NB4 (cell line): Measurements from ENCODE around the gene FAM83F.

Experiments used
- DNase-seq: peaks from one replicate; pipeline ENCODE4 v3.0.0; 2010; ENCODE audit warnings: low read depth
- H3K4me3 ChIP-seq: one replicate; pipeline ENCODE4 v1.5.1; 2011; ENCODE audit warnings: mild to moderate bottlenecking, low read depth, low read length, moderate library complexity
- MYC ChIP-seq: IDR thresholded peaks from 2 replicates; pipeline ENCODE4 v1.6.1; 2011; ENCODE audit warnings: low read depth, low read length
- POLR2A ChIP-seq: IDR thresholded peaks from 2 replicates; pipeline ENCODE4 v1.6.1; 2011; ENCODE audit warnings: mild to moderate bottlenecking; ENCODE audit not compliant: insufficient read length; ENCODE audit errors: extremely low read depth
- TF ChIP-seq, protein P1 (sequence below): IDR thresholded peaks from one replicate; pipeline ENCODE4 v1.5.1; 2012; ENCODE audit warnings: low read depth, low read length
- TF ChIP-seq, protein P2 (sequence below): IDR thresholded peaks from 2 replicates; pipeline ENCODE4 v1.6.1; 2011; ENCODE audit warnings: low read depth, low read length

Gene FAM83F

DNA sequence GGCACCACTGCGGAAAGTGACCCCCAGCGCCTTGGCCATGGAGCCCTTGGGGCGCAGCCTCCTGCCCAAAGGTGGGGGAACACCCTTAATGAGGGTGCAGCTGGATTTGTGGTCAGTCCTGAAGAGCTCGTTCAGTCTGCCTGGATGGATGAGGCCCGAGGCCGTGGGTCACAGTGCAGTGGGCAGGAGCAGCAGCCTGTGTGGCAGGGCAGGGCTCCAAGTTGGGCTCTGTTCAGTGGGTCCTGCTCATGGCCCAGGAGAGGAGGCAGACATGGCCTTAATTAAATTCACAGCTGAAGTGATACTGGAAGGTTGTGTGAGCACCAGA lies 33.3 kb downstream of the FAM83F start:
- TF ChIP-seq, protein P1, sequence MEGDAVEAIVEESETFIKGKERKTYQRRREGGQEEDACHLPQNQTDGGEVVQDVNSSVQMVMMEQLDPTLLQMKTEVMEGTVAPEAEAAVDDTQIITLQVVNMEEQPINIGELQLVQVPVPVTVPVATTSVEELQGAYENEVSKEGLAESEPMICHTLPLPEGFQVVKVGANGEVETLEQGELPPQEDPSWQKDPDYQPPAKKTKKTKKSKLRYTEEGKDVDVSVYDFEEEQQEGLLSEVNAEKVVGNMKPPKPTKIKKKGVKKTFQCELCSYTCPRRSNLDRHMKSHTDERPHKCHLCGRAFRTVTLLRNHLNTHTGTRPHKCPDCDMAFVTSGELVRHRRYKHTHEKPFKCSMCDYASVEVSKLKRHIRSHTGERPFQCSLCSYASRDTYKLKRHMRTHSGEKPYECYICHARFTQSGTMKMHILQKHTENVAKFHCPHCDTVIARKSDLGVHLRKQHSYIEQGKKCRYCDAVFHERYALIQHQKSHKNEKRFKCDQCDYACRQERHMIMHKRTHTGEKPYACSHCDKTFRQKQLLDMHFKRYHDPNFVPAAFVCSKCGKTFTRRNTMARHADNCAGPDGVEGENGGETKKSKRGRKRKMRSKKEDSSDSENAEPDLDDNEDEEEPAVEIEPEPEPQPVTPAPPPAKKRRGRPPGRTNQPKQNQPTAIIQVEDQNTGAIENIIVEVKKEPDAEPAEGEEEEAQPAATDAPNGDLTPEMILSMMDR: no peak
- TF ChIP-seq, protein P2, sequence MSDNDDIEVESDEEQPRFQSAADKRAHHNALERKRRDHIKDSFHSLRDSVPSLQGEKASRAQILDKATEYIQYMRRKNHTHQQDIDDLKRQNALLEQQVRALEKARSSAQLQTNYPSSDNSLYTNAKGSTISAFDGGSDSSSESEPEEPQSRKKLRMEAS: no peak
- TF ChIP-seq MYC: no peak
- no peak for TF ChIP-seq POLR2A
- H3K4me3 ChIP-seq: no peak overlapping the region
- no peak for DNase-seq

DNA sequence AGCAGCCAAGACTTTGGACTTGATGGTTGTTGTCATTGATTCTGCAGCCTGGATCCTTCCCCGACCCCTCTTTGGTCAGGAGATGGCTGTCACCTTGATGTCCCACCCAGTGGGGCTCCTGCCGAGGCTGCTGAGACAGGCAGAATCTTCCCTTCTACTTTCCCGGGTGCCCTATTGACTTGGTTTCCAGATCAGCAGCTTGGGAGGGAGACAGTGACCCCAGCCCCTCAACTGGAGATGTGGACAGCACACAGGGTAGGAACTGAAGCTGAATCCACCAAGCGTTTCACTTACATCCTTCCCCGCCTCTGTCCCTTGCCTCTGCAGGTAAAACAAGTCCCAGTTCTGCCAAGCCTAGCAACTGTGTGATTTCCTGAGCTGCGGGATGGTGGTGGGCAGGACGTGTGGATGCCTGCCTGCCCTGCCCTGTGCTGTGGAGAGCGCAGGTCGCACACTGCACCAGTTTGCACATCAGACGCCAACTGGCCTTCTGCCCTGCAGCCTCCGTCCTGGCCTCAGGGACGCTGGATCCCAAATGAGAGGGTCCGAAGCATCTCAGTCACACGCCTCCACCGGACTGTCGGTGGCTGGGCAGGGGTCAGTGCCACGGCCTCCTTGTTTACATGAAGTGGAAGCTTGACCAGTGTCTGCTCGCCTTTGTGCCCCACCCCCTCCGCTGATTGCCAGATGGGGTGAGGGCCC lies 34.6 kb downstream of the FAM83F start:
- TF ChIP-seq MYC: no peak
- TF ChIP-seq, protein P1: no peak
- TF ChIP-seq, protein P2: no peak
- TF ChIP-seq POLR2A: no peak
- DNase-seq: no peak
- H3K4me3 ChIP-seq: no peak overlapping the region

DNA sequence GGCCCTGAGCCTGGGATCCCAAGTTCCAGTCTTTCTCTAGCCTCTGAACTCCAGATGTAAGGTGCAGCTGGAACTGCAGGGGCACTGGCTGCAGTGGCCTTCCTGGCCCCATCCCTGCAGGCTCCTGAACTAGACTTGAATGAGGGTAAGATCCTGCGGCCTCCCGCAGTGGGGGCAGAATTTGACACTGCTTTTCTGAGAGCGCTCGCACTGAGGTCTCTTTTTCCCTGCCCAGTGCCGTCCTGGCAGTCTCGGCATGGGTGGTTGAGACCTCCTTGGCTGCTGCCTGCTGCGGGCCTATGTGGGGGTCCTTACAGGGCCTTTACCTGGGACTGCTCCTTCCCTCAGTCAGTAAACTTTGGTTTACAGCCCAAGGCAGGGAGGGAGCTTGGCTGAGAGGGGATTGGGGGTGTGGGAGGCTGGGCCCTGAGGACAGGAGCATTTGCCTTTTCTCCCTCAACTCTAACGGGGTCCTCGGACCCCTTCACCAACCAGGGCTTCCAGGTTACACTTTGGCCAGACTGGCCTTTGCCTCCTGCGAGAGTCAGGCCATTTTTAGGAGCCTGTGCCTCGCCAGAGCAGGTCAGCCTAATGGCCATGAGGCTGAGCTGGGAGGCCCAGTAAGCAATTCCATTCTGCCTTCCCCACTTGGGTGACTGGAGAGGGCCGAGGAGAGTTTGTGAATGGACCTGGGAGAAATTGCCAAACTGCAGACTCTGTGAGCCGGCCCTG lies 35.4 kb downstream of the FAM83F start:
- no peak overlapping the region for H3K4me3 ChIP-seq
- TF ChIP-seq MYC (no peak), POLR2A (no peak)
- TF ChIP-seq, protein P2: no peak
- TF ChIP-seq, protein P1: no peak
- no peak for DNase-seq

DNA sequence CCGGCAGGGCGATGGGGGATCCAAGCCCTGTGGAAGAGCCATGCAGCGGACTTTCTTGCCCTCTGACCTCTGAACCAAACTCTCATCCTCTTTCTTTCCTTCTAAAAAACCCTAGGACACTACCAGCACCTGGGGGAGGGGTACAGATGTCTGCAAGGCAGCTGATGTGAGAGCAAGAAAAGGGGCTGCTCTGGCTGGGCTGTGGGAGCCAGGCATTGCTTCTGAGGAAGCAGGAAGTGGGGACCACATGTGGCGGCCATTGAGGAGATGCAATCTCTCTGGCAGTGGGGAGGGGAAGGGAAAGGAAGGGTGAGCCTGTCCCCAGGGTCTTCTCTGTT lies 36.0 kb downstream of the FAM83F start:
- peak; percentile 46 for DNase-seq
- TF ChIP-seq POLR2A (no peak), MYC (no peak)
- TF ChIP-seq, protein P2: no peak
- TF ChIP-seq, protein P1: no peak
- H3K4me3 ChIP-seq: no peak overlapping the region

DNA sequence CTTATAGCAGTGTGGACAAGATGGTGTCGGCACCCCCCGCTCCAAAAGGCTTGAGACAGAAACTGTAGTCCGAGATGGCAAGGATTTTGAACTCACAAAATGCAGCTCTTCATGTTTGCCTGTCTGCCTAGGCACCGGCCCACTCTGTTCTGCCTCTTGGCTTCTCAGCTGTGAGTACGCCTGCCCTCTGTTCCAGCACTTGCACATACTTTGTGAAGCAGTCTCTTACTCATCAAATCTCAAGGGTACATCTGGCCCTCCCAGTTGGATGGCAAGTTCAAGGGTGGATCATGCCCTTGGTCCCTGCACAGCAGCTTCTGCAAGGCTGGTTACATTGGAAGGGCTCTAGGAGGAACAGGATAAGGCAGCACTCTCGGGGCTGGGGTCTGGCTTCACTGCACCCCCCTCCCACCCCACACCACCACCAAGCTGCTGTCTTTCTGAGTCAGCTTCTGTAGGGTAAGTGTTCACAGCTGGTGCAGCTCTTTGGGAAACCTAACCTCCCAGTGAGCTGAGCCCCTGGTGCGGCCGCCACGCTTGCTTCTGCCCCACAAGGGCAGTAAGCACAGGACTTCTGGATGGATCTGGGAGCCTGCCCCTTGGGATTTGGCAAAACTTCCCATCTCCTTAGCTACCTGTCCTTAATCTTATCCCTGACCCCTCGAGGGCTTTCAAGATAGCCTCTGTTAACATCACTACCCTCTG lies 37.2 kb downstream of the FAM83F start:
- H3K4me3 ChIP-seq: no peak overlapping the region
- peak; percentile 40 for DNase-seq
- TF ChIP-seq, protein P1: no peak
- no peak for TF ChIP-seq MYC
- no peak for TF ChIP-seq POLR2A
- TF ChIP-seq, protein P2: no peak
